ENCODE results near the gene GRSF1.
A peak's percentile ranks its signal among the peaks of the same experiment; 100 is the strongest.

Gene GRSF1

GRCh38 chr4:70841211-70841610, 1.5 kb upstream of the GRSF1 start:
- TF ChIP-seq CREB1 (IDR thresholded peaks at IDR 0.05; ENCODE audit: low read depth): no peak
- TF ChIP-seq TAF1 (IDR thresholded peaks at IDR 0.05; ENCODE audit: low read depth): no peak
- no peak for TF ChIP-seq ZBTB7A (IDR thresholded peaks at IDR 0.05; ENCODE audit: low read depth)
- TF ChIP-seq REST (IDR thresholded peaks at IDR 0.05; ENCODE audit: low read depth): no peak
- no peak for TF ChIP-seq YY1 (IDR thresholded peaks at IDR 0.05; ENCODE audit: low read depth)
- no peak for TF ChIP-seq USF1 (IDR thresholded peaks at IDR 0.05)
- TF ChIP-seq EGR1 (IDR thresholded peaks at IDR 0.05): no peak
- no peak for TF ChIP-seq TCF12 (IDR thresholded peaks at IDR 0.05; ENCODE audit: low read depth)
- TF ChIP-seq TEAD4 (IDR thresholded peaks at IDR 0.05): no peak
- no peak for TF ChIP-seq MAX (IDR thresholded peaks at IDR 0.05)
- TF ChIP-seq RAD21 (IDR thresholded peaks at IDR 0.05; ENCODE audit: low read depth): no peak
- TF ChIP-seq CEBPB (IDR thresholded peaks at IDR 0.05): no peak
- TF ChIP-seq EP300 (IDR thresholded peaks at IDR 0.05; ENCODE audit: borderline replicate concordance): no peak
- TF ChIP-seq NFIC (IDR thresholded peaks at IDR 0.05): no peak
- TF ChIP-seq FOXM1 (IDR thresholded peaks at IDR 0.05; ENCODE audit: borderline replicate concordance, low read depth): no peak

GRCh38 chr4:70838666-70839588, 763 bp downstream of the GRSF1 start:
- TF ChIP-seq FOXM1 (IDR thresholded peaks at IDR 0.05; ENCODE audit: borderline replicate concordance, low read depth): no peak
- TF ChIP-seq ZBTB7A (IDR thresholded peaks at IDR 0.05; ENCODE audit: low read depth): 0 out of 2 replicates have a peak, but pooled peaks have one; percentile 53
- TF ChIP-seq CEBPB (IDR thresholded peaks at IDR 0.05): no peak
- no peak for TF ChIP-seq MAX (IDR thresholded peaks at IDR 0.05)
- 0 out of 2 replicates have a peak, but pooled peaks have one; percentile 13 for TF ChIP-seq REST (IDR thresholded peaks at IDR 0.05; ENCODE audit: low read depth)
- TF ChIP-seq EGR1 (IDR thresholded peaks at IDR 0.05): peak; percentile 48
- 0 out of 2 replicates have a peak, but pooled peaks have one; percentile 11 for TF ChIP-seq TCF12 (IDR thresholded peaks at IDR 0.05; ENCODE audit: low read depth)
- TF ChIP-seq USF1 (IDR thresholded peaks at IDR 0.05): no peak

GRCh38 chr4:70838204-70838603, 1.5 kb downstream of the GRSF1 start:
- TF ChIP-seq TCF12 (IDR thresholded peaks at IDR 0.05; ENCODE audit: low read depth) (no peak), USF1 (IDR thresholded peaks at IDR 0.05) (no peak), CEBPB (IDR thresholded peaks at IDR 0.05) (no peak), MAX (IDR thresholded peaks at IDR 0.05) (no peak), EP300 (IDR thresholded peaks at IDR 0.05; ENCODE audit: borderline replicate concordance) (no peak), FOXM1 (IDR thresholded peaks at IDR 0.05; ENCODE audit: borderline replicate concordance, low read depth) (no peak), NFIC (IDR thresholded peaks at IDR 0.05) (no peak), RAD21 (IDR thresholded peaks at IDR 0.05; ENCODE audit: low read depth) (no peak), TAF1 (IDR thresholded peaks at IDR 0.05; ENCODE audit: low read depth) (no peak), EGR1 (IDR thresholded peaks at IDR 0.05) (no peak), TEAD4 (IDR thresholded peaks at IDR 0.05) (no peak), ZBTB7A (IDR thresholded peaks at IDR 0.05; ENCODE audit: low read depth) (no peak), REST (IDR thresholded peaks at IDR 0.05; ENCODE audit: low read depth) (no peak), YY1 (IDR thresholded peaks at IDR 0.05; ENCODE audit: low read depth) (no peak), CREB1 (IDR thresholded peaks at IDR 0.05; ENCODE audit: low read depth) (no peak)
